ENCODE results near the gene RTP2. TPM values are rescaled to one million over a fixed set of nuclear protein-coding genes. Genes with fewer than 3 reads are reported as not detected.

RTP2 gene
- total and polyA plus RNA-seq, 9 of the 15 experiments (the other 6 are each of a cell fraction or from before 2014, with no cell fraction given) = not detected

GRCh38 chr3:187696021-187696420 is 6.3 kb downstream of the RTP2 start (continued):
- TF ChIP-seq STAT6 (CRISPR knock-in tag; IDR thresholded peaks at IDR 0.05) = no peak
- no peak for TF ChIP-seq RBM22 (IDR thresholded peaks at IDR 0.05; ENCODE audit: low read depth, low read length, poor library complexity, severe bottlenecking)
- TF ChIP-seq CHD2 (IDR thresholded peaks at IDR 0.05; ENCODE audit: low read depth, low read length) = no peak

- no peak overlapping the region for H3K9ac ChIP-seq (ENCODE audit: insufficient read depth in 1 of 2, low read depth in 2 of 2, low read length in 2 of 2)
- no TSS peak for BruUV-seq (replicated peaks)
- peaks cover 0 to 22% of the 10 kb centered on the region in 2 experiments; a peak in 3 of 5 replicates for H3K27me3 ChIP-seq (ENCODE audit: control insufficient read depth in 2 of 2, insufficient read depth in 2 of 2, low read length in 2 of 2)
- H3K4me1 ChIP-seq (replicated peaks in 1 of 2; ENCODE audit: control insufficient read depth in 2 of 2, insufficient read depth in 2 of 2, low read length in 2 of 2) = peaks cover 0 to 8% of the 10 kb centered on the region in 2 experiments; a peak in 1 of 5 replicates
- ChIA-PET CTCF (ENCODE audit: low intra/inter-chr PET ratio) (no interaction called here), POLR2A (interaction anchor here (1.0 kb wide), 1 partner anchor 12 kb away, joined by 4 read pairs; no protein-coding TSS in a partner anchor)
- intact Hi-C loops (cut with micrococcal nuclease) (no loop called here), in situ Hi-C loops (cut with MboI) (no loop called here)
- H3K4me2 ChIP-seq (ENCODE audit: insufficient read depth, low read length) = no peak overlapping the region
- no peak overlapping the region for H2AFZ ChIP-seq (ENCODE audit: low read depth, low read length)
- no peaks in the 10 kb centered on the region for H3K36me3 ChIP-seq (ENCODE audit: control insufficient read depth, insufficient read depth, low read length)
- no peaks in the 10 kb centered on the region for H3K9me3 ChIP-seq (replicated peaks; ENCODE audit: control insufficient read depth, insufficient read depth, low read depth, low read length)
- DNase-seq (ENCODE audit: extremely low read depth in 1 of 4, low spot score in 3 of 4) (no peak), ATAC-seq (no peak), FAIRE-seq (no peak)
- H3K4me3 ChIP-seq = no peak overlapping the region
- no peaks in the 10 kb centered on the region for H4K20me1 ChIP-seq (replicated peaks; ENCODE audit: control insufficient read depth, insufficient read depth, low read length)
- H3K79me2 ChIP-seq (ENCODE audit: control insufficient read depth, insufficient read depth, low read length) = no peaks in the 10 kb centered on the region
- H3K27ac ChIP-seq (ENCODE audit: extremely low read depth, low read depth, low read length) = no peak overlapping the region
- WGBS (ENCODE audit: insufficient coverage, low coverage, missing lambda C conversion rate) = 1% methylated on average over 4 of the region's 4 CpGs
- TF ChIP-seq ZNF184 (CRISPR knock-in tag; IDR thresholded peaks at IDR 0.05) = no peak
- H3K9me1 ChIP-seq (ENCODE audit: control insufficient read depth, insufficient read depth, low read length) = no peaks in the 10 kb centered on the region
These were observed 6.9 kb downstream of the RTP2 start for GRCh38 chr3:187695449-187695848.

All from K562 (cell line).